MG63 (cell line): ENCODE measurements around the gene GSN. TPM values are rescaled to one million over a fixed set of nuclear protein-coding genes. Genes with fewer than 3 reads are reported as not detected.

ENCODE experiments used
- DNase-seq: peaks from one replicate; pipeline ENCODE4 v3.0.0-alpha.2; 2020
- H3K27me3 ChIP-seq: fragments of 250-450 bp; sonication (Bioruptor Pico); 2 replicates; pipeline ENCODE4 v1.5.1; 2020; ENCODE audit warnings: mild to moderate bottlenecking, moderate library complexity
- H3K36me3 ChIP-seq: fragments of 250-450 bp; sonication (Bioruptor Pico); 2 replicates; pipeline ENCODE4 v1.5.1; 2020; ENCODE audit warnings: mild to moderate bottlenecking, moderate library complexity
- H3K4me3 ChIP-seq: fragments of 250-450 bp; sonication (Bioruptor Pico); 2 replicates; pipeline ENCODE4 v1.5.1; 2020; ENCODE audit warnings: mild to moderate bottlenecking, moderate library complexity
- H3K9me3 ChIP-seq: fragments of 250-450 bp; sonication (Bioruptor Pico); 2 replicates; pipeline ENCODE4 v1.5.1; 2020; ENCODE audit warnings: mild to moderate bottlenecking, moderate library complexity
- total RNA-seq: library from RNA; depleted of rRNA; stranded (reverse); fragments of >200 nt; shearing (Covaris generic); gene quantifications from 2 replicates; pipeline ENCODE4 v1.2.3, GENCODE V29; 2014; ENCODE audit warnings: low replicate concordance

Gene GSN
- total RNA-seq, 1 experiment from 2014 or later = 75.0 TPM

GRCh38 chr9:121319383-121319780 lies 51.4 kb downstream of the GSN start:
- Histone ChIP-seq H3K9me3 (peaks cover 5% of the 10 kb centered on the region; the same call in 1 of the 2 replicates), H3K36me3 (peaks cover 22% of the 10 kb centered on the region), H3K4me3 (no peak overlapping the region), H3K27me3 (no peaks in the 10 kb centered on the region)
- DNase-seq = no peak

- Histone ChIP-seq H3K27me3 (no peaks in the 10 kb centered on the region), H3K4me3 (no peak overlapping the region), H3K9me3 (peaks cover 5% of the 10 kb centered on the region; the same call in 1 of the 2 replicates), H3K36me3 (peaks cover 35% of the 10 kb centered on the region)
- DNase-seq = no peak
Measured at GRCh38 chr9:121321016-121321503, 53.1 kb downstream of the GSN start.

GRCh38 chr9:121322037-121322736 lies 54.2 kb downstream of the GSN start:
- Histone ChIP-seq H3K9me3 (peaks cover 5% of the 10 kb centered on the region; the same call in 1 of the 2 replicates), H3K36me3 (peaks cover 35% of the 10 kb centered on the region), H3K27me3 (no peaks in the 10 kb centered on the region), H3K4me3 (no peak overlapping the region)
- no peak for DNase-seq

- no peak for DNase-seq
- Histone ChIP-seq H3K36me3 (peaks cover 35% of the 10 kb centered on the region), H3K4me3 (no peak overlapping the region), H3K27me3 (no peaks in the 10 kb centered on the region), H3K9me3 (peaks cover 5% of the 10 kb centered on the region; the same call in 1 of the 2 replicates)
Measured at GRCh38 chr9:121322737-121323448, 54.9 kb downstream of the GSN start.

- Histone ChIP-seq H3K9me3 (peaks cover 5% of the 10 kb centered on the region; the same call in 1 of the 2 replicates), H3K36me3 (peaks cover 40% of the 10 kb centered on the region), H3K4me3 (no peak overlapping the region), H3K27me3 (no peaks in the 10 kb centered on the region)
- no peak for DNase-seq
Measured at GRCh38 chr9:121323449-121324151, 55.6 kb downstream of the GSN start.

GRCh38 chr9:121324316-121324715 lies 56.4 kb downstream of the GSN start:
- H3K36me3 ChIP-seq = peaks cover 42% of the 10 kb centered on the region
- H3K4me3 ChIP-seq = no peak overlapping the region
- H3K27me3 ChIP-seq = no peaks in the 10 kb centered on the region
- peak; percentile 60 for DNase-seq
- peaks cover 5% of the 10 kb centered on the region; the same call in 1 of the 2 replicates for H3K9me3 ChIP-seq

- no peak overlapping the region for H3K4me3 ChIP-seq
- no peak for DNase-seq
- H3K9me3 ChIP-seq = peaks cover 5% of the 10 kb centered on the region; the same call in 1 of the 2 replicates
- H3K36me3 ChIP-seq = peaks cover 46% of the 10 kb centered on the region
- no peaks in the 10 kb centered on the region for H3K27me3 ChIP-seq
Measured at GRCh38 chr9:121324755-121325154, 56.8 kb downstream of the GSN start.

- Histone ChIP-seq H3K4me3 (no peak overlapping the region), H3K36me3 (peaks cover 52% of the 10 kb centered on the region), H3K9me3 (peaks cover 5% of the 10 kb centered on the region; the same call in 1 of the 2 replicates), H3K27me3 (no peaks in the 10 kb centered on the region)
- no peak for DNase-seq
Measured at GRCh38 chr9:121325387-121325786, 57.4 kb downstream of the GSN start.

- Histone ChIP-seq H3K36me3 (peaks cover 54% of the 10 kb centered on the region), H3K27me3 (no peaks in the 10 kb centered on the region), H3K4me3 (no peak overlapping the region), H3K9me3 (peaks cover 5% of the 10 kb centered on the region; the same call in 1 of the 2 replicates)
- peak; percentile 95 for DNase-seq
Measured at GRCh38 chr9:121326130-121326838, 58.3 kb downstream of the GSN start.

GRCh38 chr9:121326901-121327613 lies 59.1 kb downstream of the GSN start:
- Histone ChIP-seq H3K36me3 (peaks cover 49% of the 10 kb centered on the region), H3K27me3 (no peaks in the 10 kb centered on the region)

GRCh38 chr9:121328476-121328875 lies 60.5 kb downstream of the GSN start:
- no peaks in the 10 kb centered on the region for H3K27me3 ChIP-seq
- H3K4me3 ChIP-seq = no peak overlapping the region
- DNase-seq = no peak
- no peaks in the 10 kb centered on the region for H3K9me3 ChIP-seq
- H3K36me3 ChIP-seq = peaks cover 51% of the 10 kb centered on the region

More at GRCh38 chr9:121326901-121327613, 59.1 kb downstream of the GSN start:
- peaks cover 1% of the 10 kb centered on the region; the same call in 1 of the 2 replicates for H3K9me3 ChIP-seq
- DNase-seq = no peak
- no peak overlapping the region for H3K4me3 ChIP-seq

- Histone ChIP-seq H3K36me3 (peaks cover 55% of the 10 kb centered on the region), H3K9me3 (no peaks in the 10 kb centered on the region), H3K27me3 (no peaks in the 10 kb centered on the region), H3K4me3 (no peak overlapping the region)
- DNase-seq = no peak
Measured at GRCh38 chr9:121328876-121329681, 61.1 kb downstream of the GSN start.

GRCh38 chr9:121331549-121331948 lies 63.6 kb downstream of the GSN start:
- no peak for DNase-seq
- Histone ChIP-seq H3K36me3 (peaks cover 58% of the 10 kb centered on the region), H3K4me3 (no peak overlapping the region), H3K9me3 (no peaks in the 10 kb centered on the region), H3K27me3 (no peaks in the 10 kb centered on the region)

GRCh38 chr9:121331992-121332685 lies 64.2 kb downstream of the GSN start:
- H3K27me3 ChIP-seq = no peaks in the 10 kb centered on the region
- peaks cover 64% of the 10 kb centered on the region for H3K36me3 ChIP-seq
- DNase-seq = no peak

More at GRCh38 chr9:121331992-121332685, 64.2 kb downstream of the GSN start:
- H3K9me3 ChIP-seq = no peaks in the 10 kb centered on the region
- no peak overlapping the region for H3K4me3 ChIP-seq
